Neural progenitor cell (in vitro differentiated cells): Measurements from ENCODE around the gene JCAD.

ENCODE experiments used
- EZH2 ChIP-seq: fragments of 200-600 bp; sonication (generic); IDR thresholded peaks from 2 replicates; pipeline ENCODE4 v1.6.1; 2017; ENCODE audit warnings: antibody characterized with exemption, mild to moderate bottlenecking, moderate library complexity
- TF ChIP-seq, protein P1 (sequence below): fragments of 200-600 bp; sonication (generic); IDR thresholded peaks from 2 replicates; pipeline ENCODE4 v1.5.1; 2017; ENCODE audit warnings: antibody characterized with exemption, mild to moderate bottlenecking

DNA sequence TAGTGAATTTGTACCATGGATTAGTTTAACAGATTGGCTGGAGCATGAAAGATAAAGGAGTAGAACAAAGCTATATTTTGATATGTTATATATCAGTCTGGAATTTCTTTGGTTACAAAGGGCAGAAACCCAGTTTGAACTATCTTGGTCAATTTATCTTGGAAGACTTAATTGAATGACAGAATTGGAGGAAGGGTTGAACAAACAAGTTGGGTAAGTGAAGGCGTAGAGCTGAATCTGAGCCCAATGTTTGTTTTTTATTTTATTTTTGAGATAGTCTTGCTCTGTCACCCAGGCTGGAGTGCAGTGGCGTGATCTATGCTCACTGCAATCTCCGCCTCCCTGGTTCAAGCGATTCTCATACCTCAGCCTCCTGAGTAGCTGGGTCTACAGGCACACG is 21.8 kb upstream of the JCAD start:
- no peak for TF ChIP-seq EZH2
- TF ChIP-seq, protein P1, sequence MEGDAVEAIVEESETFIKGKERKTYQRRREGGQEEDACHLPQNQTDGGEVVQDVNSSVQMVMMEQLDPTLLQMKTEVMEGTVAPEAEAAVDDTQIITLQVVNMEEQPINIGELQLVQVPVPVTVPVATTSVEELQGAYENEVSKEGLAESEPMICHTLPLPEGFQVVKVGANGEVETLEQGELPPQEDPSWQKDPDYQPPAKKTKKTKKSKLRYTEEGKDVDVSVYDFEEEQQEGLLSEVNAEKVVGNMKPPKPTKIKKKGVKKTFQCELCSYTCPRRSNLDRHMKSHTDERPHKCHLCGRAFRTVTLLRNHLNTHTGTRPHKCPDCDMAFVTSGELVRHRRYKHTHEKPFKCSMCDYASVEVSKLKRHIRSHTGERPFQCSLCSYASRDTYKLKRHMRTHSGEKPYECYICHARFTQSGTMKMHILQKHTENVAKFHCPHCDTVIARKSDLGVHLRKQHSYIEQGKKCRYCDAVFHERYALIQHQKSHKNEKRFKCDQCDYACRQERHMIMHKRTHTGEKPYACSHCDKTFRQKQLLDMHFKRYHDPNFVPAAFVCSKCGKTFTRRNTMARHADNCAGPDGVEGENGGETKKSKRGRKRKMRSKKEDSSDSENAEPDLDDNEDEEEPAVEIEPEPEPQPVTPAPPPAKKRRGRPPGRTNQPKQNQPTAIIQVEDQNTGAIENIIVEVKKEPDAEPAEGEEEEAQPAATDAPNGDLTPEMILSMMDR: no peak
